ENCODE data around the gene CCDC18. TPM values are rescaled to one million over a fixed set of nuclear protein-coding genes. Genes with fewer than 3 reads are reported as not detected.

The CCDC18 gene
- total and polyA plus RNA-seq, 8 donors = 4.1 to 17.2 (median 11.6) TPM

- no peak overlapping the region for H3K27ac ChIP-seq
- DNase-seq (no peak), ATAC-seq (no peak)
- no peaks in the 10 kb centered on the region for H3K27me3 ChIP-seq
- no peak overlapping the region for H3K4me3 ChIP-seq
- no peak for TF ChIP-seq CTCF (IDR thresholded peaks at IDR 0.05)
- no peaks in the 10 kb centered on the region for H3K4me1 ChIP-seq
- H3K36me3 ChIP-seq = peaks cover 0 to 13% of the 10 kb centered on the region in 2 donors
- H3K9me3 ChIP-seq = peaks cover 0 to 6% of the 10 kb centered on the region in 2 donors
- intact Hi-C loops (cut with DNase I) = no loop called here
These were observed 71.4 kb downstream of the CCDC18 start for GRCh38 chr1:93251966-93252365.

GRCh38 chr1:93252598-93252997 lies 72.1 kb downstream of the CCDC18 start:
- Histone ChIP-seq H3K4me1 (no peaks in the 10 kb centered on the region), H3K9me3 (peaks cover 0 to 6% of the 10 kb centered on the region in 2 donors), H3K4me3 (no peak overlapping the region), H3K27ac (no peak overlapping the region), H3K27me3 (no peaks in the 10 kb centered on the region), H3K36me3 (peaks cover 0 to 6% of the 10 kb centered on the region in 2 donors)
- TF ChIP-seq CTCF (IDR thresholded peaks at IDR 0.05) = no peak
- ATAC-seq = no peak
- no peak for DNase-seq
- intact Hi-C loops (cut with DNase I) = no loop called here

GRCh38 chr1:93253516-93253915 lies 73.0 kb downstream of the CCDC18 start:
- Histone ChIP-seq H3K36me3 (peaks cover 0 to 8% of the 10 kb centered on the region in 2 donors), H3K9me3 (peaks cover 0 to 6% of the 10 kb centered on the region in 2 donors), H3K4me3 (no peak overlapping the region), H3K4me1 (no peaks in the 10 kb centered on the region), H3K27ac (no peak overlapping the region), H3K27me3 (no peaks in the 10 kb centered on the region)
- DNase-seq (no peak), ATAC-seq (no peak)
- intact Hi-C loops (cut with DNase I) = no loop called here
- TF ChIP-seq CTCF (IDR thresholded peaks at IDR 0.05) = no peak

GRCh38 chr1:93255222-93256079 lies 74.9 kb downstream of the CCDC18 start:
- intact Hi-C loops (cut with DNase I) = no loop called here
- no peak for TF ChIP-seq CTCF (IDR thresholded peaks at IDR 0.05)
- no peak overlapping the region for H3K4me3 ChIP-seq
- ATAC-seq = no peak
- H3K4me1 ChIP-seq = no peaks in the 10 kb centered on the region
- peaks cover 0 to 20% of the 10 kb centered on the region in 2 donors for H3K36me3 ChIP-seq
- H3K27me3 ChIP-seq = no peaks in the 10 kb centered on the region
- peaks cover 0 to 8% of the 10 kb centered on the region in 2 donors for H3K9me3 ChIP-seq
- no peak for DNase-seq
- no peak overlapping the region for H3K27ac ChIP-seq

GRCh38 chr1:93256433-93256832 lies 75.9 kb downstream of the CCDC18 start:
- no peaks in the 10 kb centered on the region for H3K27me3 ChIP-seq
- intact Hi-C loops (cut with DNase I) = no loop called here
- H3K9me3 ChIP-seq = peaks cover 0 to 8% of the 10 kb centered on the region in 2 donors
- no peak overlapping the region for H3K27ac ChIP-seq
- ATAC-seq = no peak
- DNase-seq = no peak
- no peaks in the 10 kb centered on the region for H3K4me1 ChIP-seq
- no peak for TF ChIP-seq CTCF (IDR thresholded peaks at IDR 0.05)
- no peak overlapping the region for H3K4me3 ChIP-seq
- H3K36me3 ChIP-seq = peaks cover 0 to 22% of the 10 kb centered on the region in 2 donors
